ENCODE results near the gene MIGA1. TPM values are rescaled to one million over a fixed set of nuclear protein-coding genes. Genes with fewer than 3 reads are reported as not detected.
A peak's percentile ranks its signal among the peaks of the same experiment; 100 is the strongest.

Gene MIGA1
- total and polyA plus RNA-seq, 9 of the 15 experiments (the other 6 are each of a cell fraction or from before 2014, with no cell fraction given) = 1.6 to 5.1 (median 2.9) TPM

DNA sequence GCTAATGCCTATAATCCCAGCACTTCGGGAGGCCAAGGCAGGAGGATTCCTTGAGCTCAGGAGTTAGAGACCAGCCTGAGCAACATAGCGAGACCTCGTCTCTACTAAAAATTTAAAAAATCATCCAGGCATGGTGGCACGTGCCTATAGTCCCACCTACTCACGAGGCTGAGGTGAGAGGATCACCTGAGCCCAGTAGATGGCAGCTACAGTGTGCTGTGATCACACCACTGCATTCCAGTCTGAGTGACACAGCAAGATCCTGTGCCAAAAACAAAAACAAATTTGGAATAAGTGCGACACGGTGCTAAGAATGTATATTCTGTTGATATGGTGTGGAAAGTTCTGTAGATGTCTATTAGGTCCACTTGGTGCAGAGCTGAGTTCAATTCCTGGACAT, 34.9 kb upstream of the MIGA1 start (continued):
- peak; percentile 59 for TF ChIP-seq C11orf30 (IDR thresholded peaks at IDR 0.05; ENCODE audit: low read depth)
- TF ChIP-seq, protein P1, sequence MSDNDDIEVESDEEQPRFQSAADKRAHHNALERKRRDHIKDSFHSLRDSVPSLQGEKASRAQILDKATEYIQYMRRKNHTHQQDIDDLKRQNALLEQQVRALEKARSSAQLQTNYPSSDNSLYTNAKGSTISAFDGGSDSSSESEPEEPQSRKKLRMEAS (CRISPR knock-in tag; IDR thresholded peaks at IDR 0.05) = 0 out of 2 replicates have a peak, but pooled peaks have one; percentile 24
- TF ChIP-seq SMARCA4 (IDR thresholded peaks at IDR 0.05) = no peak
- TF ChIP-seq BHLHE40 (IDR thresholded peaks at IDR 0.05; ENCODE audit: low read length) = peak; percentile 77
- TF ChIP-seq EGR1 (conservative IDR thresholded peaks at IDR 0.05) = no peak
- peak; percentile 30; the same call in 1 of the 2 replicates for TF ChIP-seq TEAD4 (IDR thresholded peaks at IDR 0.05; ENCODE audit: low read length)
- no peak for TF ChIP-seq TEAD4 (CRISPR knock-in tag; IDR thresholded peaks at IDR 0.05; ENCODE audit: borderline replicate concordance)
- TF ChIP-seq, protein P2, sequence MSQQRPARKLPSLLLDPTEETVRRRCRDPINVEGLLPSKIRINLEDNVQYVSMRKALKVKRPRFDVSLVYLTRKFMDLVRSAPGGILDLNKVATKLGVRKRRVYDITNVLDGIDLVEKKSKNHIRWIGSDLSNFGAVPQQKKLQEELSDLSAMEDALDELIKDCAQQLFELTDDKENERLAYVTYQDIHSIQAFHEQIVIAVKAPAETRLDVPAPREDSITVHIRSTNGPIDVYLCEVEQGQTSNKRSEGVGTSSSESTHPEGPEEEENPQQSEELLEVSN (IDR thresholded peaks at IDR 0.05; ENCODE audit: borderline replicate concordance in 1 of 2, extremely low read depth in 1 of 2, insufficient read depth in 1 of 2, insufficient read length in 1 of 2, low read depth in 1 of 2, low read length in 1 of 2, poor library complexity in 1 of 2, severe bottlenecking in 1 of 2) = peak in 1 of 2 experiments; percentile 79
- no peak for TF ChIP-seq SRSF9 (IDR thresholded peaks at IDR 0.05; ENCODE audit: borderline replicate concordance, low read depth, low read length)
- TF ChIP-seq, protein P3, sequence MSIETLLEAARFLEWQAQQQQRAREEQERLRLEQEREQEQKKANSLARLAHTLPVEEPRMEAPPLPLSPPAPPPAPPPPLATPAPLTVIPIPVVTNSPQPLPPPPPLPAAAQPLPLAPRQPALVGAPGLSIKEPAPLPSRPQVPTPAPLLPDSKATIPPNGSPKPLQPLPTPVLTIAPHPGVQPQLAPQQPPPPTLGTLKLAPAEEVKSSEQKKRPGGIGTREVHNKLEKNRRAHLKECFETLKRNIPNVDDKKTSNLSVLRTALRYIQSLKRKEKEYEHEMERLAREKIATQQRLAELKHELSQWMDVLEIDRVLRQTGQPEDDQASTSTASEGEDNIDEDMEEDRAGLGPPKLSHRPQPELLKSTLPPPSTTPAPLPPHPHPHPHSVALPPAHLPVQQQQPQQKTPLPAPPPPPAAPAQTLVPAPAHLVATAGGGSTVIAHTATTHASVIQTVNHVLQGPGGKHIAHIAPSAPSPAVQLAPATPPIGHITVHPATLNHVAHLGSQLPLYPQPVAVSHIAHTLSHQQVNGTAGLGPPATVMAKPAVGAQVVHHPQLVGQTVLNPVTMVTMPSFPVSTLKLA (conservative IDR thresholded peaks at IDR 0.05) = no peak
- TF ChIP-seq, protein P4, sequence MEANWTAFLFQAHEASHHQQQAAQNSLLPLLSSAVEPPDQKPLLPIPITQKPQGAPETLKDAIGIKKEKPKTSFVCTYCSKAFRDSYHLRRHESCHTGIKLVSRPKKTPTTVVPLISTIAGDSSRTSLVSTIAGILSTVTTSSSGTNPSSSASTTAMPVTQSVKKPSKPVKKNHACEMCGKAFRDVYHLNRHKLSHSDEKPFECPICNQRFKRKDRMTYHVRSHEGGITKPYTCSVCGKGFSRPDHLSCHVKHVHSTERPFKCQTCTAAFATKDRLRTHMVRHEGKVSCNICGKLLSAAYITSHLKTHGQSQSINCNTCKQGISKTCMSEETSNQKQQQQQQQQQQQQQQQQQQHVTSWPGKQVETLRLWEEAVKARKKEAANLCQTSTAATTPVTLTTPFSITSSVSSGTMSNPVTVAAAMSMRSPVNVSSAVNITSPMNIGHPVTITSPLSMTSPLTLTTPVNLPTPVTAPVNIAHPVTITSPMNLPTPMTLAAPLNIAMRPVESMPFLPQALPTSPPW (CRISPR knock-in tag; IDR thresholded peaks at IDR 0.05) = no peak
- TF ChIP-seq SIN3B (IDR thresholded peaks at IDR 0.05; ENCODE audit: low read depth) = no peak
- no peak for TF ChIP-seq NR4A1 (CRISPR knock-in tag; IDR thresholded peaks at IDR 0.05)
- no peak for TF ChIP-seq NR4A1 (tag; IDR thresholded peaks at IDR 0.05)
- TF ChIP-seq, protein P5, sequence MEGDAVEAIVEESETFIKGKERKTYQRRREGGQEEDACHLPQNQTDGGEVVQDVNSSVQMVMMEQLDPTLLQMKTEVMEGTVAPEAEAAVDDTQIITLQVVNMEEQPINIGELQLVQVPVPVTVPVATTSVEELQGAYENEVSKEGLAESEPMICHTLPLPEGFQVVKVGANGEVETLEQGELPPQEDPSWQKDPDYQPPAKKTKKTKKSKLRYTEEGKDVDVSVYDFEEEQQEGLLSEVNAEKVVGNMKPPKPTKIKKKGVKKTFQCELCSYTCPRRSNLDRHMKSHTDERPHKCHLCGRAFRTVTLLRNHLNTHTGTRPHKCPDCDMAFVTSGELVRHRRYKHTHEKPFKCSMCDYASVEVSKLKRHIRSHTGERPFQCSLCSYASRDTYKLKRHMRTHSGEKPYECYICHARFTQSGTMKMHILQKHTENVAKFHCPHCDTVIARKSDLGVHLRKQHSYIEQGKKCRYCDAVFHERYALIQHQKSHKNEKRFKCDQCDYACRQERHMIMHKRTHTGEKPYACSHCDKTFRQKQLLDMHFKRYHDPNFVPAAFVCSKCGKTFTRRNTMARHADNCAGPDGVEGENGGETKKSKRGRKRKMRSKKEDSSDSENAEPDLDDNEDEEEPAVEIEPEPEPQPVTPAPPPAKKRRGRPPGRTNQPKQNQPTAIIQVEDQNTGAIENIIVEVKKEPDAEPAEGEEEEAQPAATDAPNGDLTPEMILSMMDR (IDR thresholded peaks at IDR 0.05 in 2 of 3, conservative IDR thresholded peaks at IDR 0.05 in 1 of 3; ENCODE audit: insufficient read depth in 2 of 3, low read depth in 1 of 3, low read length in 3 of 3) = peak in 1 of 3 experiments; percentile 19; a peak in 1 of 6 replicates
- TF ChIP-seq GTF2E2 (tag; IDR thresholded peaks at IDR 0.05) = no peak
- TF ChIP-seq HDGF (IDR thresholded peaks at IDR 0.05) = no peak
- no peak for TF ChIP-seq ZNF133 (CRISPR knock-in tag; IDR thresholded peaks at IDR 0.05)
- no peak for TF ChIP-seq ZNF253 (CRISPR knock-in tag; conservative IDR thresholded peaks at IDR 0.05)
- TF ChIP-seq, protein P6, sequence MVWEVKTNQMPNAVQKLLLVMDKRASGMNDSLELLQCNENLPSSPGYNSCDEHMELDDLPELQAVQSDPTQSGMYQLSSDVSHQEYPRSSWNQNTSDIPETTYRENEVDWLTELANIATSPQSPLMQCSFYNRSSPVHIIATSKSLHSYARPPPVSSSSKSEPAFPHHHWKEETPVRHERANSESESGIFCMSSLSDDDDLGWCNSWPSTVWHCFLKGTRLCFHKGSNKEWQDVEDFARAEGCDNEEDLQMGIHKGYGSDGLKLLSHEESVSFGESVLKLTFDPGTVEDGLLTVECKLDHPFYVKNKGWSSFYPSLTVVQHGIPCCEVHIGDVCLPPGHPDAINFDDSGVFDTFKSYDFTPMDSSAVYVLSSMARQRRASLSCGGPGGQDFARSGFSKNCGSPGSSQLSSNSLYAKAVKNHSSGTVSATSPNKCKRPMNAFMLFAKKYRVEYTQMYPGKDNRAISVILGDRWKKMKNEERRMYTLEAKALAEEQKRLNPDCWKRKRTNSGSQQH (CRISPR knock-in tag; IDR thresholded peaks at IDR 0.05) = no peak
- TF ChIP-seq KLF10 (CRISPR knock-in tag; IDR thresholded peaks at IDR 0.05) = no peak
- 0 out of 2 replicates have a peak, but pooled peaks have one; percentile 24 for TF ChIP-seq ZNF316 (IDR thresholded peaks at IDR 0.05)
- no peak for TF ChIP-seq BRD9 (IDR thresholded peaks at IDR 0.05; ENCODE audit: low read depth, partially characterized antibody)

Measured in K562 (cell line).